Measurements from ENCODE around the gene UBAC2. TPM values are rescaled to one million over a fixed set of nuclear protein-coding genes. Genes with fewer than 3 reads are reported as not detected.
A peak's percentile ranks its signal among the peaks of the same experiment; 100 is the strongest.

Gene UBAC2
- total and polyA plus RNA-seq, 4 experiments from 2014 or later, result 88.4 to 161 (median 101) TPM

DNA sequence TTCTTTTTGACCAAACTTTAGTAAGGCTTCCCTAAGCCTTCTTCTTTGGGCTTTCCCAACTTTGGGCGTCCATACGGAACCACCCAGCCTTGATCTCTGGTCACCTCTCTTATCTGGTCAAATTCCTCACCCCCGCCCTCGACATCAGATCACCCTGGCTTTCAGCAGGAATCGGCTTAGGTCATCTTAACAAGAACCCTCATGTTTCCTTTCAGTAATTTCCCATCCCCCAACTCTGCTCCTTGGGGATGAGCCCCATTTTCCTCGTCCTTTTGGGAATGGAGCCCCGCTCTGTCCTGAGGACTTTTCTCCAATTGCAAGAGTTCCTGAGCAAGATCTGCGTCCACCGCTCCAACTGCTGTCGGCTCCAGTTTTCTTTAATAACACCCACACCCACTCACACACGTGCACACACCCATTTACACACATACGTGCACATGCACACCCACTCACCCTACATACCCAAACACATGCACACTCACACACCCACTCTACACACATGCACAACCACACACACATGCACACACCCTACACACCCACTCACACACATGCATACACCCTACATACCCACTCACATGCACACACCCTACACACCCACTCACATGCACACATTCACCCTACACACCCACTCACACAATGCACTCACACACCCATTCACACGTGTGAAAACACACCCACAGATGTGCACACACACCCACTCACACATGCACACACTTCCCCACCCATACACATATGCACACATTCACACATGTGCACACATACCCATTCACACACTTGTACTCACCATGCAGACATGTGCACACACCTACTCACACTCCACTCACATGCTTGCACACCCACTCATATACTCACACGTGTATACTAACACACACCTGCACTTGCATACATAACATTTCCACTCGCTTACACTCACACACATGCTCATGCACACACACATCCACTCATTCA, 213.7 kb downstream of the UBAC2 start:
- H3K27ac Mint-ChIP-seq, result no peak overlapping the region
- H3K4me1 ChIP-seq (ENCODE audit: insufficient read depth, low read length), result peaks cover 15% of the 10 kb centered on the region
- no peaks in the 10 kb centered on the region for H3K9me3 ChIP-seq (ENCODE audit: control insufficient read depth in 1 of 2, low read length in 2 of 2)
- H3K4me1 Mint-ChIP-seq, result peaks cover 5 to 10% (median 8%) of the 10 kb centered on the region in 4 donors
- no peaks in the 10 kb centered on the region for H3K27me3 Mint-ChIP-seq
- no peak for DNase-seq
- intact Hi-C loops (cut with micrococcal nuclease), result no loop called here
- H3K36me3 Mint-ChIP-seq, result no peaks in the 10 kb centered on the region
- CTCF ChIA-PET (ENCODE audit: partially characterized antibody), result interaction anchor here (1.4 to 12.5 kb wide), 3 partner anchors 21 to 144 kb away, joined by 3 to 122 read pairs (median 27); no protein-coding TSS in a partner anchor
- no peak overlapping the region for H3K27ac ChIP-seq (ENCODE audit: low read depth, low read length)
- no peaks in the 10 kb centered on the region for H3K27me3 ChIP-seq (ENCODE audit: insufficient read depth, low read length)
- H3K4me3 Mint-ChIP-seq, result no peak overlapping the region
- H3K9me3 Mint-ChIP-seq, result peaks cover 0 to 3% (median 0%) of the 10 kb centered on the region in 8 donors
- no peak overlapping the region for H3K4me3 ChIP-seq (ENCODE audit: low read length in 2 of 2)
- POLR2A ChIA-PET (ENCODE audit: partially characterized antibody), result no interaction called here
- H3K36me3 ChIP-seq (ENCODE audit: insufficient read depth, low read length), result no peaks in the 10 kb centered on the region

DNA sequence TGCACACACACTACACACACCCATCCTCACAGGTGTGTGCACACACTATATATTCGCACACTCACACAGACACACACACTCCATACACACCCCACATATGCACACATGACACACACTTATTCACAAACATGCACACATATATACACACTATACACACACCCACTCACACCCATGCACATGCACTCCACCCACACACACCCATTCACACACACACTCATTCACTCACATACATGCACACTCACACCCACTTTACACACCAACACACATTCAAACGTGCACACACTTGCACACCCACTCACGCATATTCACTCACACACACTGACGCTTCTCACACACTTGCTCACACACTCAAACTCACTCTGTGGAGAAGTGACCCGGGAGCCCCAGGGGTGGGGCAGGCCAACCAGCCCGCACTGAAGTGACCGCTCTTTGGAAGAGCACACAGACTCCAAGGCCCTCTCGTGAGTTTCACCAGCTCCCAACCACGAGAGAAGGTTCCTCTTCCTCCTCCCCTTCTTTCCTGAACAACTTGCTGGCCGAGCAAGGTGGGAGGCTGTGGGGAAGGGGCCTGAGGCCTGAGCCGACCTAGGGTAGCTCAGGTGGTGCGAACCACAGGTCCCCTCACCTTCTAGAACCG, 214.5 kb downstream of the UBAC2 start:
- Histone ChIP-seq H3K27me3 (ENCODE audit: insufficient read depth, low read length) (no peaks in the 10 kb centered on the region), H3K27ac (ENCODE audit: low read depth, low read length) (no peak overlapping the region), H3K4me3 (ENCODE audit: low read length in 2 of 2) (no peak overlapping the region), H3K4me1 (ENCODE audit: insufficient read depth, low read length) (peaks cover 23% of the 10 kb centered on the region), H3K9me3 (ENCODE audit: control insufficient read depth in 1 of 2, low read length in 2 of 2) (no peaks in the 10 kb centered on the region), H3K36me3 (ENCODE audit: insufficient read depth, low read length) (no peaks in the 10 kb centered on the region)
- CTCF ChIA-PET (ENCODE audit: partially characterized antibody), result interaction anchor here (1.2 to 12.5 kb wide), 2 partner anchors 20 to 27 kb away, joined by 3 to 122 read pairs; no protein-coding TSS in a partner anchor
- Mint-ChIP-seq H3K27me3 (no peaks in the 10 kb centered on the region), H3K27ac (no peak overlapping the region), H3K4me1 (peaks cover 11 to 18% (median 15%) of the 10 kb centered on the region in 4 donors), H3K36me3 (no peaks in the 10 kb centered on the region), H3K4me3 (no peak overlapping the region), H3K9me3 (peaks cover 0 to 4% (median 0%) of the 10 kb centered on the region in 8 donors)
- POLR2A ChIA-PET (ENCODE audit: partially characterized antibody), result no interaction called here
- intact Hi-C loops (cut with micrococcal nuclease), result no loop called here
- DNase-seq, result no peak

DNA sequence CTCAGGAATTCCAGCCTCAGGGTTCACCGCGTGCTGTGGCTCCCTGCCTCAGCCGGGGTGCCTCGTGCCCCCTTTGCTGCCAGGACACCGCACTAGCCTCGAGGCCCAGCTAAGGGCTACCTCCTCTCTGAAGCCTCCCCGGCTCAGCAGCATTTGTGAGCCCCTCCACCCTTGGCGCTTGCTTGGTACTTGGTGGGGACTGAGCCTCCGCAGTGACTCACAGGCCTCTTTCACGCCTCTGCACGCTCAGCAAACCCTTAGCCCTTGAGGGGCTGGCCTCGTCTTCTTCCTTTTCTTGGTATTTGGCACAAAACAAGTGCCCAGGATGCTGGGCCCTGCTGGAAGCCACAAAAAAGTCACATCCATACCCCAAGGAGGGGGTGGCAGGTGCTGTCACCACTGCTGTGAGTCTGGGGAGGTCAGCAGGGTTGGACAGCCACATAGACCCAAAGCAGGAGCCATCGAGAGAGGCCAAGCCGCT, 215.2 kb downstream of the UBAC2 start:
- DNase-seq, result no peak
- ChIA-PET POLR2A (ENCODE audit: partially characterized antibody) (interaction anchor here (1.7 kb wide), 1 partner anchor 28 kb away, joined by 4 read pairs; no protein-coding TSS in a partner anchor), CTCF (ENCODE audit: partially characterized antibody) (interaction anchor here (1.2 to 12.5 kb wide), 2 partner anchors 19 to 28 kb away, joined by 3 to 122 read pairs; no protein-coding TSS in a partner anchor)
- no peaks in the 10 kb centered on the region for H3K9me3 ChIP-seq (ENCODE audit: control insufficient read depth in 1 of 2, low read length in 2 of 2)
- no peaks in the 10 kb centered on the region for H3K27me3 ChIP-seq (ENCODE audit: insufficient read depth, low read length)
- no peak overlapping the region for H3K4me3 ChIP-seq (ENCODE audit: low read length in 2 of 2)
- H3K27me3 Mint-ChIP-seq, result no peaks in the 10 kb centered on the region
- H3K4me3 Mint-ChIP-seq, result peak overlapping the region in 4 of 8 donors; percentile 31 to 54 (median 42)
- H3K27ac Mint-ChIP-seq, result peak overlapping the region in 3 of 7 donors; percentile 40 to 71 (median 41)
- H3K36me3 ChIP-seq (ENCODE audit: insufficient read depth, low read length), result no peaks in the 10 kb centered on the region
- H3K4me1 Mint-ChIP-seq, result peaks cover 17 to 25% (median 22%) of the 10 kb centered on the region in 4 donors
- intact Hi-C loops (cut with micrococcal nuclease), result no loop called here
- peaks cover 0 to 4% (median 0%) of the 10 kb centered on the region in 8 donors for H3K9me3 Mint-ChIP-seq
- peaks cover 31% of the 10 kb centered on the region for H3K4me1 ChIP-seq (ENCODE audit: insufficient read depth, low read length)
- H3K27ac ChIP-seq (ENCODE audit: low read depth, low read length), result no peak overlapping the region
- H3K36me3 Mint-ChIP-seq, result no peaks in the 10 kb centered on the region

DNA sequence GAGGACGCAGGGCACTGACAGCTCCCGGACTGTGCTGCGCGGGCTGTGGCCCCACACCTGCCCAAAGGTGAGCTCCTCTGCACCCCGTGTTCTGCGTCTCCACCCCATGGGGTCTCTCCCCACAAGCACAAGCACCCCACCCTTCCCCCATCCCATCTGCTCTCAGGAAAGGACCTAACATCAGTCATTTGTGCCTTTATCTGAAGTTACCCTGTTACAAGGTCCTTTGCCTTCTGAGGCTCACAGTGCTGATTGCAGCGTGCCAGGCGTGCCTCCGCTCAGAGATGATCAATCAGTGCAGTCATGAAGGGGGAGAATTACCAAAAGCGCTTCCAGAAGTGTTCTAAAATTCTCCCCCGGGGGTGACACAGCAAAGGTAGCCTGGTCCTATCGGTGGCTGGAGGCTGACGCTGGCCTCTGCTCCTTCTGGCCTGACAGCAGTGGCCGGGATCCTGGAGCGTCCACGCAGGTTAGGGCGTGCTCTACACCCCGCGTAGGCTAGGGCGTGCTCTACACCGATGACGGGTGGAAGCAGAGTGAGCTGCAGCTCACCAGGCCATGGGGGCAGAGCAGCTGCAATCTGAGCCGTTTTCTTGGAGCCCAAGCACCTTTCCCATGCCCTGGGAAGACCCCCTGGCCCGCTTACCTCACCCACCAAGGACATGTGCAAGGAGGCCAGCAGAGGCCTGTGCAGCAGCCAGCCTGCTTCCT, 215.9 kb downstream of the UBAC2 start:
- no peak for DNase-seq
- Mint-ChIP-seq H3K36me3 (no peaks in the 10 kb centered on the region), H3K9me3 (peaks cover 0 to 4% (median 0%) of the 10 kb centered on the region in 8 donors), H3K27ac (peak overlapping the region in 5 of 7 donors; percentile 33 to 85 (median 70)), H3K27me3 (no peaks in the 10 kb centered on the region), H3K4me1 (peaks cover 21 to 32% (median 27%) of the 10 kb centered on the region in 4 donors), H3K4me3 (peak overlapping the region in 7 of 8 donors; percentile 35 to 77 (median 61))
- Histone ChIP-seq H3K36me3 (ENCODE audit: insufficient read depth, low read length) (no peaks in the 10 kb centered on the region), H3K27me3 (ENCODE audit: insufficient read depth, low read length) (no peaks in the 10 kb centered on the region), H3K4me3 (ENCODE audit: low read length in 2 of 2) (no peak overlapping the region), H3K9me3 (ENCODE audit: control insufficient read depth in 1 of 2, low read length in 2 of 2) (no peaks in the 10 kb centered on the region), H3K4me1 (ENCODE audit: insufficient read depth, low read length) (peaks cover 36% of the 10 kb centered on the region), H3K27ac (ENCODE audit: low read depth, low read length) (no peak overlapping the region)
- ChIA-PET POLR2A (ENCODE audit: partially characterized antibody) (interaction anchor here (1.7 kb wide), 1 partner anchor 29 kb away, joined by 4 read pairs; no protein-coding TSS in a partner anchor), CTCF (ENCODE audit: partially characterized antibody) (interaction anchor here (1.2 to 12.5 kb wide), 2 partner anchors 19 to 29 kb away, joined by 3 to 122 read pairs; no protein-coding TSS in a partner anchor)
- intact Hi-C loops (cut with micrococcal nuclease), result no loop called here

DNA sequence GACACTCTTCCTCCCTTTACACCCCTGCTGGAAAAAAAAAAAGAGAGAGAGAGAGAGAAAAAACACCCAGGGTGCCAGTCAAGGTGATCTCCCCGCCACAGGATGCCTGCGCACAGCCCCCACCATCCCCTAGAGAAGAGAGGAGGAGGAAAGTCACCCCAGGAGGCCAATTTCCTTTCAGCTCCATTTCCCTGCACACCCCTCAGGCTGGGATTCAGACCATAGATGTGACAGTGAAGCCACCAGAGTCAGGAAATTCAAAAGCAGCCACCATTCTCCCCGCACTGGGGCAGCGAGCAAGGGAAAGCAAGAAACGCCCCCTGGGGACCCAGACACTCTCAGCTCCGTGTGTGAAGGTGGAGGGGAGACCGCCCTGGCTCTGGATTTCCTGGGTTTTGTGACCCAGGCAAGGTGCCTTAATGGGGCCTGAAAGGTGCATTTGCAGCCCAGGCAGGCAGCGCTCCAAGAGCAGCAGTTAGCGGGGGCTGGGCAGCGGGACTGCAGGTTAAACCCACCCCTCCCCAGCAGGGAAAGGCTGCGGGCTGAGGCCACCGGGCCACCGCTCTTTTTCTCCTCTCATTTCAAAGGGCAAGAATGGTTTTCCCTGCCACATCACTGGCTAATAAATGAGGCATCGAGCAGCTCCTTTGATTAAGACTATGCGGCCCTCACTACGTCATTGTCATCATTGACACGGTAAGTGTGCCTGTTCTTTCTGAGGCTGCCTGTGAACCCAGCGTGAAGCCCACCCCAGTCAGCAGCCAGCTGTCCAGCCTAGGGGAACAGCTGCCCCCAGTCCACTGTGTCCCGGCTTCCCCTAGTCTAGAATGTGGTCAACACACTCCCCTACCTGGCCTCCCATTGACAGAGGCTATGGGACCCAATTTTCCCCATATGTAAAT, 216.8 kb downstream of the UBAC2 start:
- Histone ChIP-seq H3K9me3 (ENCODE audit: control insufficient read depth in 1 of 2, low read length in 2 of 2) (no peaks in the 10 kb centered on the region), H3K36me3 (ENCODE audit: insufficient read depth, low read length) (no peaks in the 10 kb centered on the region), H3K27ac (ENCODE audit: low read depth, low read length) (no peak overlapping the region), H3K4me3 (ENCODE audit: low read length in 2 of 2) (no peak overlapping the region), H3K4me1 (ENCODE audit: insufficient read depth, low read length) (peaks cover 42% of the 10 kb centered on the region), H3K27me3 (ENCODE audit: insufficient read depth, low read length) (no peaks in the 10 kb centered on the region)
- CTCF ChIA-PET (ENCODE audit: partially characterized antibody), result interaction anchor here (1.1 to 12.5 kb wide), 2 partner anchors 12 to 18 kb away, joined by 3 to 122 read pairs; no protein-coding TSS in a partner anchor
- no peak for DNase-seq
- no peaks in the 10 kb centered on the region for H3K36me3 Mint-ChIP-seq
- H3K27me3 Mint-ChIP-seq, result no peaks in the 10 kb centered on the region
- POLR2A ChIA-PET (ENCODE audit: partially characterized antibody), result interaction anchor here (0.6 to 1.7 kb wide), 2 partner anchors 30 to 33 kb away, joined by 3 to 4 read pairs; no protein-coding TSS in a partner anchor
- intact Hi-C loops (cut with micrococcal nuclease), result no loop called here
- peaks cover 0 to 2% (median 0%) of the 10 kb centered on the region in 8 donors for H3K9me3 Mint-ChIP-seq
- peak overlapping the region; percentile 33 to 86 (median 70) for H3K27ac Mint-ChIP-seq
- H3K4me3 Mint-ChIP-seq, result peak overlapping the region in 7 of 8 donors; percentile 20 to 77 (median 62)
- H3K4me1 Mint-ChIP-seq, result peaks cover 23 to 40% (median 32%) of the 10 kb centered on the region in 4 donors

All from CD4-positive, alpha-beta memory T cell (primary cell).